Measurements from ENCODE around the gene PRPF40A. TPM values are rescaled to one million over a fixed set of nuclear protein-coding genes. Genes with fewer than 3 reads are reported as not detected.

The PRPF40A gene
- total RNA-seq, 1 experiment from 2014 or later = 127 TPM

- DNase-seq = no peak
- no peaks in the 10 kb centered on the region for H3K9me3 Mint-ChIP-seq (ENCODE audit: unreplicated experiment)
- intact Hi-C loops (cut with micrococcal nuclease; ENCODE audit: unreplicated experiment) = no loop called here
- ChIA-PET CTCF (no interaction called here), POLR2A (no interaction called here)
- no peaks in the 10 kb centered on the region for H3K36me3 ChIP-seq (ENCODE audit: control insufficient read depth, insufficient read depth, low read length)
- H3K4me3 ChIP-seq (ENCODE audit: low read depth, low read length) = no peak overlapping the region
- H3K27me3 Mint-ChIP-seq (ENCODE audit: insufficient read depth, unreplicated experiment) = no peaks in the 10 kb centered on the region
- H3K4me3 Mint-ChIP-seq (ENCODE audit: unreplicated experiment) = no peak overlapping the region
- H3K27me3 ChIP-seq (replicated peaks; ENCODE audit: control insufficient read depth, insufficient read depth, low read length) = no peaks in the 10 kb centered on the region
- no peaks in the 10 kb centered on the region for H3K9me3 ChIP-seq
- no peaks in the 10 kb centered on the region for H3K4me1 Mint-ChIP-seq (ENCODE audit: low read depth, unreplicated experiment)
- peaks cover 29% of the 10 kb centered on the region for H3K36me3 Mint-ChIP-seq (ENCODE audit: insufficient read depth, unreplicated experiment)
- TF ChIP-seq, protein P1, sequence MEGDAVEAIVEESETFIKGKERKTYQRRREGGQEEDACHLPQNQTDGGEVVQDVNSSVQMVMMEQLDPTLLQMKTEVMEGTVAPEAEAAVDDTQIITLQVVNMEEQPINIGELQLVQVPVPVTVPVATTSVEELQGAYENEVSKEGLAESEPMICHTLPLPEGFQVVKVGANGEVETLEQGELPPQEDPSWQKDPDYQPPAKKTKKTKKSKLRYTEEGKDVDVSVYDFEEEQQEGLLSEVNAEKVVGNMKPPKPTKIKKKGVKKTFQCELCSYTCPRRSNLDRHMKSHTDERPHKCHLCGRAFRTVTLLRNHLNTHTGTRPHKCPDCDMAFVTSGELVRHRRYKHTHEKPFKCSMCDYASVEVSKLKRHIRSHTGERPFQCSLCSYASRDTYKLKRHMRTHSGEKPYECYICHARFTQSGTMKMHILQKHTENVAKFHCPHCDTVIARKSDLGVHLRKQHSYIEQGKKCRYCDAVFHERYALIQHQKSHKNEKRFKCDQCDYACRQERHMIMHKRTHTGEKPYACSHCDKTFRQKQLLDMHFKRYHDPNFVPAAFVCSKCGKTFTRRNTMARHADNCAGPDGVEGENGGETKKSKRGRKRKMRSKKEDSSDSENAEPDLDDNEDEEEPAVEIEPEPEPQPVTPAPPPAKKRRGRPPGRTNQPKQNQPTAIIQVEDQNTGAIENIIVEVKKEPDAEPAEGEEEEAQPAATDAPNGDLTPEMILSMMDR (IDR thresholded peaks at IDR 0.05; ENCODE audit: insufficient read depth in 1 of 2, low read depth in 1 of 2, low read length in 1 of 2, severe bottlenecking in 1 of 2, unreplicated experiment in 1 of 2) = no peak
- H3K4me1 ChIP-seq = peaks cover 8% of the 10 kb centered on the region
- no peak overlapping the region for H3K27ac Mint-ChIP-seq (ENCODE audit: unreplicated experiment)
- no TSS peak for BruUV-seq (replicated peaks)
Measured at GRCh38 chr2:152694161-152694661, 23.1 kb downstream of the PRPF40A start.

DNA sequence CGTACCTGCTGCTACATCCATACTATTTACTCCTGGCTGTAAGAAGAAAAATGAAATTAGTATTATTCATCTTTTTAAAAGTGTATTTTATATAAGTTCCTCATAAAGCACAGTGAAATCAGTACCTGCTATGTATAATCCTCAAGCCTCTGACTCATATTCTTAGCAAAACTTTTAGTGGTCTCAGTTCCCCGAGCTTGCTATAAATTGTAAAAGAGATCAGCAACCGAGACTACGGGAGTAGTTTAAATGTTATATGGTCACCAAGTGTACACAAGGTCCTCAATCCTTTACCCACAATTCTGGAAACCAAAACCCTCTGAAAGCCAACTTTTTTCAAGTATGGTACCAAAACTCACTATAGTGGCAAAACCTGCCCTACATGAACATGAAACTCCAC lies 24.2 kb downstream of the PRPF40A start:
- intact Hi-C loops (cut with micrococcal nuclease; ENCODE audit: unreplicated experiment) = no loop called here
- Mint-ChIP-seq H3K4me3 (ENCODE audit: unreplicated experiment) (no peak overlapping the region), H3K27ac (ENCODE audit: unreplicated experiment) (no peak overlapping the region), H3K36me3 (ENCODE audit: insufficient read depth, unreplicated experiment) (peaks cover 39% of the 10 kb centered on the region), H3K4me1 (ENCODE audit: low read depth, unreplicated experiment) (no peaks in the 10 kb centered on the region), H3K9me3 (ENCODE audit: unreplicated experiment) (no peaks in the 10 kb centered on the region), H3K27me3 (ENCODE audit: insufficient read depth, unreplicated experiment) (no peaks in the 10 kb centered on the region)
- Histone ChIP-seq H3K9me3 (no peaks in the 10 kb centered on the region), H3K4me1 (peaks cover 8% of the 10 kb centered on the region), H3K36me3 (ENCODE audit: control insufficient read depth, insufficient read depth, low read length) (no peaks in the 10 kb centered on the region), H3K27me3 (replicated peaks; ENCODE audit: control insufficient read depth, insufficient read depth, low read length) (no peaks in the 10 kb centered on the region), H3K4me3 (ENCODE audit: low read depth, low read length) (no peak overlapping the region)
- TF ChIP-seq, protein P1 (IDR thresholded peaks at IDR 0.05; ENCODE audit: insufficient read depth in 1 of 2, low read depth in 1 of 2, low read length in 1 of 2, severe bottlenecking in 1 of 2, unreplicated experiment in 1 of 2) = no peak
- ChIA-PET CTCF (no interaction called here), POLR2A (no interaction called here)
- no peak for DNase-seq
- no TSS peak for BruUV-seq (replicated peaks)

GRCh38 chr2:152686321-152686720 lies 30.9 kb downstream of the PRPF40A start:
- intact Hi-C loops (cut with micrococcal nuclease; ENCODE audit: unreplicated experiment) = no loop called here
- H3K27me3 Mint-ChIP-seq (ENCODE audit: insufficient read depth, unreplicated experiment) = no peaks in the 10 kb centered on the region
- no TSS peak for BruUV-seq (replicated peaks)
- no peak for DNase-seq
- no peak overlapping the region for H3K4me3 ChIP-seq (ENCODE audit: low read depth, low read length)
- TF ChIP-seq, protein P1 (IDR thresholded peaks at IDR 0.05; ENCODE audit: insufficient read depth in 1 of 2, low read depth in 1 of 2, low read length in 1 of 2, severe bottlenecking in 1 of 2, unreplicated experiment in 1 of 2) = no peak
- H3K9me3 Mint-ChIP-seq (ENCODE audit: unreplicated experiment) = peaks cover 10% of the 10 kb centered on the region
- H3K36me3 ChIP-seq (ENCODE audit: control insufficient read depth, insufficient read depth, low read length) = no peaks in the 10 kb centered on the region
- H3K9me3 ChIP-seq = no peaks in the 10 kb centered on the region
- no peak overlapping the region for H3K4me3 Mint-ChIP-seq (ENCODE audit: unreplicated experiment)
- H3K27ac Mint-ChIP-seq (ENCODE audit: unreplicated experiment) = no peak overlapping the region
- no peaks in the 10 kb centered on the region for H3K4me1 ChIP-seq
- CTCF ChIA-PET = interaction anchor here (0.6 kb wide), 1 partner anchor 209 kb away, joined by 3 read pairs; no protein-coding TSS in a partner anchor
- H3K4me1 Mint-ChIP-seq (ENCODE audit: low read depth, unreplicated experiment) = no peaks in the 10 kb centered on the region
- peaks cover 68% of the 10 kb centered on the region for H3K36me3 Mint-ChIP-seq (ENCODE audit: insufficient read depth, unreplicated experiment)
- no peaks in the 10 kb centered on the region for H3K27me3 ChIP-seq (replicated peaks; ENCODE audit: control insufficient read depth, insufficient read depth, low read length)
- POLR2A ChIA-PET = no interaction called here
